ENCODE data around the gene CASZ1. TPM values are rescaled to one million over a fixed set of nuclear protein-coding genes. Genes with fewer than 3 reads are reported as not detected.

CASZ1 gene
- total RNA-seq, 1 donor from 2014 or later = 4.8 TPM

DNA sequence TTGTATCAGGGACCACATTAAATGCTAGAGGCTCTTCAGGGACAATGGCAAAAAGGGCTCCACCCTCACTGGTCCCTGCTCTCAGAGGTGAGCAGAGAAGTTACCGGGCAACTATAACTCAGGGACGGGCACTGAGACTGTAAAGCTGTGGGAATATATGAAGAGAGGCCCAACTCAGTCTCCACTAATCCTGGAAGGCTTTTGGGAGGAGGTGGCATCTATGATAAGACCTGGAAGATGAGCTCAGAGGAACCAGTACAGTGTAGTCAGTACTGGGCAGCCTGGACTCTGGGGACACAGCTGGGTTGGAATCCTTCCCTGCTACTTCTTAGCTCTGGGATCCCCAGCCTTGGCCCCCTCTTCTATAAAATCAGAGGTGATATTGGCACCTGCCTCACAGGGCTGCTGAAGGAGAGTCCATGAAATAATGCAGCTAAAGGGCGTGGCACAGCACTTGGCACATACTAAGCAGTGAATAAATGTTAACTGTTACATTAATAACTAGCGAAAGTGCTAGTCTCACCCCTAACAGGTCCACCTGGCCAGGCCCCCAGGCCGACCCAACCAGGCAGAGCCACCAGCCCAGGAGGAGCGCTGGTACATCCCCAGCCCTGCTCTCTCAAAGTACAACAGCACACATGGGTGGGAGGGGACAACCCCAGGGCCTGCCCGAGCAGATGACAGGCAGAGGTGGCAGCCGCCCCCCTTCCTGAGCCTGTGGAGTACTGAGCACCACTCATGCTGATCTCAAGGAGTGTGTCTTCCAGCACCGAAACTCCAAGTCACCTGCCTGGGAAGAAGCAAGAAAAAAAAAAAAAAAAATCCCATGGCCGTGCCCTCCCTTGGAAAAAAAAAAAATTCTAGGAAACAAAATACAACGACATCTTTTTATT is 62.7 kb downstream of the CASZ1 start:
- DNase-seq (ENCODE audit: low spot score) = no peak
- no peak for ATAC-seq

DNA sequence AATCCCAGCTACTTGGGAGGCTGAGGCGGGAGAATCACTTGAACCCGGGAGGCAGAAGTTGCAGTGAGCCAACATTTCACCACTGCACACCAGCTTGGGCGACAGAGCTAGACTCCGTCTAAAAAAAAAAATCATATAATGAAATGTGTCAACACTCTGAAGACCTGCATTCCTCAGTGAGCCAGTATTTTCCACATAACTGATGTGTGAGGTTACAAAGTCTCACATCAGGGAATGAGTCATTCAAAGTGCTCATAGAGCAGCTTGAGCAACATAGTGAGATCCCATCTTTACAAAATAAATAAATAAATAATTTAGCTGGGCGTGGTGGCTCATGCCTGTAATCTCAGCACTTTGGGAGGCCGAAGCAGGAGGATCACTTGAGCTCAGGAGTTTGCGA is 65.5 kb downstream of the CASZ1 start:
- no peak for DNase-seq (ENCODE audit: low spot score)
- no peak for ATAC-seq

DNA sequence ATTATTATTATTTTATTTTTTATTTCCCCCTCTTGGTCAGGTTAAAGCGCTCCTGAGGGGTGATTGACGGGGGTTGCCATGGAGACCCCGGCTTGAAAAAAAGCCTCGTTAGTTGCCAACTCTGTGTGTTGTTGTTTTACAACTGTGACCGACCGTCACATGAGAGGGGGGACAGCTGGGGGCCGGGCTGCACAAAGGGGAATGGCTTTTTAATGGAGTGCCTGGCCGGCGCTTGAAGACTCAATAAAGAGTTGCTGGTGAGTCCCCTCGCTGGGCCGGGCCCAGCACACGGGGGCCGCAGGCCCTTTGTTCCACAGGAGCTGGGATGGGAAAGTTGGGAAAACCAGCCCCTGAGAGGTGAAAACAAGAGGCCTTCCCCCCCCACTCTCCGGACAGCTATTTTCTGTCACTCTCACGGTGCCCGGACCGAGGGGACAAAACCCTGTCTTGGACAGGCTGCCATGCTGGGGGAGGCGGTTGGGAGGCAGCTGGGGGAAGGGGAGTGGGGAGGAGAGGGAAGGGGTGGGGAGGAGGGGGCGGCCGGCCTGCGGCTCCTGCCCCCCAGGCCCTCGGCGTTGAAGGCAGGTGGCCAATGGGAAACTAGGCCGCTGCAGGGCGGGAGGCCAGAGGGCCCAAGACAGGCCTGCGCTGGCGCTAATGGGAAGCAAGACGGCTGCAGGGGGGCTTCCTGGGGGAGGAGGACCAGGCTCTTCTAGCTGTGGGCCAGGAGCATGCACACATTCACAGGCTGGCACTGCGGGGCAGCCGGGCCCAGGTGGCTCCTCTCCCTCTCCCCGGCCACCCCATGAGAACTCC is 67.6 kb downstream of the CASZ1 start:
- DNase-seq (ENCODE audit: low spot score) = no peak

GRCh38 chr1:10727751-10728232 is 68.7 kb downstream of the CASZ1 start:
- DNase-seq (ENCODE audit: low spot score) = peak; percentile 77
- ATAC-seq = peak; percentile 55

More for the DNA sequence above, 67.6 kb downstream of the CASZ1 start:
- ATAC-seq = no peak

- DNase-seq (ENCODE audit: low spot score) (peak; percentile 58), ATAC-seq (peak; percentile 3)
These were observed 70.1 kb downstream of the CASZ1 start for GRCh38 chr1:10726355-10726754.

DNA sequence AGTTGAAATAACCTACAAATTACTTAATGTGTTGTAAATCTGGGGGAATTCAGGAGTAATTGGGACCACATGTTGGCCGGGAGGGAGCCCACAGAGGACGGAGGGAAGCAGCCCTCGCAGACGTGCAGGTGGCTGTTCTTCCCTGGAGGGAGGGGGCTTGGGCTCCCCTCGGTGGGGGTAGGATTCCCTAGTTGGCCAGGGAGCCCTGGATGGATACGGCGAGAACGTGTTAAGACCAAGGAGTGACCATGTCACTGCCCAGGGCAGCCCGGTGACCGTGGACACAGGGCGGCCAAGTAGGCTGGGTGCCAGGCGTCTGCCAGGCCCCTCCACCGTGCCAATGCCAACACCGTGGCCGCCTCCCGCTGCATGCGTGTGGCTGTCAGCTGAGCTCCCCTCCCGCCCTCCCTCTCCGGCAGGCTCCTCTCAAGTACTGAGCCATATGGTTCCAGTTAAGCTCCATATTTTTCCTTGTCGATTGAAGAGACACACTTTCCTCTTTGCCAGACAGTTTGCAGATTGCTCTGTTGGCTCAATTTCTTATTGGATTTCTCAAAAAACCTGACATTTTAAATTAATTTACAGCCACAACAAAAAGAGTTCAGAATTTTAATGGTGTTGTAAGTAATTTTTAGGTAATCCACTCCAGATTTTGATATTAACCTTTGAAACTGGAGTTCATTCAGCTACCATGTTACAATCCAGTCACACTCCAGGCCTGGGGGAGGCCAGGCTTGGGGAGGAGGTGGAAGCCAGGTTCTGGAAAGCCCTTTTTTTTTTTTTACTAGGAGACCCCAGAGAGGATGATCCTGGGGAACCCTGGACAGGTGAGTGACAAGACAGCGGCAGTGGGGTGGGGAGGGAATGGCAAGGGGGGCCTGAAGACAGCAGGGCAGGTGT is 71.2 kb downstream of the CASZ1 start:
- peak; percentile 84 for ATAC-seq
- DNase-seq (ENCODE audit: low spot score) = peak; percentile 88

DNA sequence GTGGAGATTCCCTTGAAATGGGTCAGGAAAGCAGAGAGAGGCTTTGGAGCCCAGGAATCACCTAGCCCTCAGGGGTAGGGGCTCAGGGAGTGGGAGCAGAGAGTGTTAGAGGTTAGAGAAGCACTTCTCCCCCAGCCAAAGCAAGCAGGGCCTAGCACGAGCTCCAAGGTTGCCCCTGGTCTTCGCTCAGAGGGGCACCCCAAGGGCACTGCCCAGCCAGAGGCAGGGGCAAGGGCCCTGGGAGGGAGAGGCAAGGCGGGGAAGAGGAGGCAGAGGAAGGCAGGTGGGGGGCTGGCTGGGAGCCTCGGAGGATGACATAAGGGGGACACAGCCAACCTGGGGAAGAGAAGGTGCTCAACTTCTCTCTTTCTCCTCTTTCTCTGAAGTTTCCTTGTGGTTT is 71.9 kb downstream of the CASZ1 start:
- DNase-seq (ENCODE audit: low spot score) (no peak), ATAC-seq (no peak)

DNA sequence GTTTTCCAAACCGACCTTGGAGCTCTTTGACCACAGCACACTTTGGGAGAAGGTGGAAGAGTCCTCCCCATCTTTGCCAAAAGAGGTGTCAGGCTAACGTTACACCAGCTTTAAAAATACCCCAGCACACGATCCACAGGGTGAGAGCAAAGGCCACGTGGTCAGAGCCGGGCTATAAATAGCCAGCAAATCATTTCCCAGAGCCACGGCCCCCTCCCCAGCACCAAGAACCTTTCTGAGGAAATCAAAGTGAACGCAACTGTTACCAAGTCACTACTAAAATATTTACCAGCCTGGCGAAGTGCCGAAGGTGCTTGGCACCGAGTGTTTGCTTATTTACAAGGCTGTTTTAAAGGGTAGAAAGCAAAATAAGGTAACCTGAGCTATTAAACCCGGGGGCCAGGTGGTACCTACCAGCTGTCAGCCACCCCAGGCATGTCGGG is 72.4 kb downstream of the CASZ1 start:
- DNase-seq (ENCODE audit: low spot score) (no peak), ATAC-seq (peak; percentile 7)

DNA sequence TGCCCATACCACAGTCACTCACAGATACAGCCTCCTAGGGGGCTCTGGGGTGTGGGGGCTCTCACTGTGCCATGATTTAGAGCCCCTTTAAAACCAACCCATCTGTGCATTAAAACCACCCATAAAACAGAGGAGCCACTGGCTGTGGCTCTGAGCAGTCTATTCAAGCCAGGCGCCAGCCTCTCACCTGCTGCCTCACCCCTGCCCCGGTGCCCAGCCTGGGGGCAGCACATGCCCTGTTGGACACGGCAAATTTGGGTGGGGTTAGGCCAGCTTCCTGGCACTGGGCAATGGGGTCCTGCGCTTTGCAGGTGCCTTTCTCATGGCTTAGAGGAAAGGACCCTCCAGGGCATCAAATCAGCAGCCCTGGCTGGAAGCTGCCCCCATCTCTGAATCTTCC is 73.1 kb downstream of the CASZ1 start:
- DNase-seq (ENCODE audit: low spot score) (no peak), ATAC-seq (no peak)

- DNase-seq (ENCODE audit: low spot score) (no peak), ATAC-seq (no peak)
These were observed 73.6 kb downstream of the CASZ1 start for GRCh38 chr1:10722803-10723202.

DNA sequence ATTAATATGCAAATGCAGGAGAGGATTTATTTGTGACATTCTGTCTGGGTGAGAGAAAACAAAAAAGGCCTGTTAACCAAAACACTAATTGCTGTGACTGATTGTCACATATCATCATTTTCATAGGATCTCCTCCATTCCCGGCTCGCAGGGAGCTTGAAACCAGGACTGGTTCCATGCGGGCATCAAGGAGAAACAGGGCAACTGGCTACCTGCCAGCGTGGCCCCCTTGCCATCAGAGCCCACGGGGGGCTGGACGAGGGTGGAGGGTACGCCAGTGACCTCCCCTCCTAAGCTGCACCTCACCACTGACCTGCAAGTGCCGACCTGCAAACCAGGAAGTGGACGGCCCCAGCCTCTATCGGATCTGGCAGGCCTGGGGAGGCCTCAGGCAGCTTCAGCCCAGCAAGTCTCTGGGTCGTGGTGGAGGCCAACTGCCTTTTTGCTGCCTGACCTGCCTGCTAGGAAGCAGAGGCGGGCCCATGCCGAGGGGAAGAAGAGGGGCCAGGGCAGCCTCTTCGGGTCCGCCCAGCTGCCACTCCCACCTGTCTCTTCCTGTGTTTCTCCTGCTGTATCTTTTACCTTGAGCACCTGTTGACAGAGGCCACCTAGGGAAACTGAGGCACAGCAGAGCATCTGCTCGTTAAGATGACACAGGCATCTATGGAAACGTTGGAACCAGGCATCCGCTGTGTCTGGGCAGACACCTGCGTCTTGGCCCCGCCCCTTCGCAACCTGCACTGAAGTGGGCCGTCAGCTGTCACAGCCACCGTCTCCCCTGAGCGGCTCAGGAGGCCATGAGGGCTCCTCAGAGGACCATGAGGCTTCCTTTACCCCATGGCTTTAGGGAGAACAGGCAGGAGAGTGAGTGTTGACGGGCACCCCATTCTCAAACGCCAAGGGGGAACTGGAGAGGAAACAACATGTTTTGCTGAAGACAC is 74.8 kb downstream of the CASZ1 start:
- no peak for ATAC-seq
- DNase-seq (ENCODE audit: low spot score) = no peak

DNA sequence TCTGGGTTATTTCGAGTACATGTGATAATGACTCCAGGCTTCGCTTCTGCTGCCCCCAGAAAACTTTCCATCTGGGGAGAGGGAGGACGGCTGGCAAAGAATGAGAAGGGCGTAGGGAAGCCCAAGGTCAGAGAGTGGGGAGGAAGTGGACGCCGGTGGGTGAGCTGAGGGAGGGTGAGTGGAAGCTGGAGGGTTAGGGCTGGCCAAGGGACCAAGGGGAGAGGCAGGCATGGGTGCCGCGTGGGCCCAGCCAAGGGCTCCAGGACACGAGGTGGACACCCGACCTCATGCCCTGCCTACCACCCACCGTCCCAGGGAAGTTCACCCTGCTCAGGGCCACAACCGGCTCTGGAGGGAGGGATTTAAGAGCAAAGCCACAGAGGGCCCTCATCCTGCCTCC is 75.8 kb downstream of the CASZ1 start:
- no peak for ATAC-seq
- no peak for DNase-seq (ENCODE audit: low spot score)

DNA sequence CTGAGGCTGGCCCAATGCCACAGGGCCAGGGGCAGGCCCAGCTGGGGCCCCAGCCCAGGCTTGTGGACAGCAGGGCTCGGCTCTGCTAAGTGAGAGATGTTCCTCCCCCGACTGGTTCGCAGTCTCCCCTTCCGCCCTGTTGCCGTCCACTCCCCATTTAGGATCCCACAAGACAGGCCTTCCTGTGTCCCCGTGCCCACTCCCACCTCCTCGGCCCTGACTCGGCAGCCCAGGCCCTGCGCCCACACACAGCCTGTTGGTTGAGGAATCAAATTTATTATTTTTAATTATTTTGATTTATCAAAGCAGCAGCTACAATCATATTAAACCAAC is 78.4 kb downstream of the CASZ1 start:
- DNase-seq (ENCODE audit: low spot score) (no peak), ATAC-seq (no peak)

DNA sequence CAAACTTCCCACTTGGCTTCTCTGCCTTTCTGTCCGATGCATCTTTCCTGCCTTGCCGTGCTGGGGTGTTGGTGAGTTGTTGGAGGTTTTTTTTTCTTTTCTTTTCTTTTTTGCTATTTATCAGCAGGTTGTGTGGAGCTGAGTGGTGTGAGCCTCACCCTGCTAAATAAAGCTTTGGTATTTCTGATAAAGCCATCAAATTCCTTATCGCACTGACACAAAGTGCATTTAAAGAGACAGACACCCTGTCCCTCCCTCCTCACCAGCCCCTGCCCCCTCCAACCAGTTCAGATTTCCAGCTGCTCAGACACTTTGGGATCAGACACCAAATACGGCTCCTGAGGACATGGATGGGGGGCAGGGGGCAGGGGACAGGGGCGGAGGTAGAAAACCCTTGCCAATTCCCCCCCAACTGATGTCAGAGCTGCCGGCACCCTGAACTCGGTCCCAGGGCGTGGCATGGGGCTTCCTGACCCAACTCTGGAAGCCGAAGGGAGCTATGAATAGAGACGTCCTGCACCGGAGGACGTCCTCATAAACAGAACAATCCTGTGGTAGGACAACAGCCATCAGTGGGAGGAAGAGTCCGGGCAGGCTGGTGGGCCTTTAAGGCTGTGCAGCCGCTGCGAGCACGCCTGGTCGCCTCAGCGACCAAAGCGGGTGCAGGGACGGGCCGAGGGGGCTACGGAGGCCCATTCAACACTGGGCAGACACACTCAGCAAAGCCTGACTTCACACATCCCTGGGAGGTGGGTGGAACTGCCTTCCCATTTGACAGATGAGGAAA is 79.0 kb downstream of the CASZ1 start:
- ATAC-seq (no peak), DNase-seq (ENCODE audit: low spot score) (no peak)

GRCh38 chr1:10716840-10717239 is 79.6 kb downstream of the CASZ1 start:
- DNase-seq (ENCODE audit: low spot score) (no peak), ATAC-seq (no peak)

- no peak for DNase-seq (ENCODE audit: low spot score)
- peak; percentile 46 for ATAC-seq
These were observed 81.9 kb downstream of the CASZ1 start for GRCh38 chr1:10714337-10715114.

DNA sequence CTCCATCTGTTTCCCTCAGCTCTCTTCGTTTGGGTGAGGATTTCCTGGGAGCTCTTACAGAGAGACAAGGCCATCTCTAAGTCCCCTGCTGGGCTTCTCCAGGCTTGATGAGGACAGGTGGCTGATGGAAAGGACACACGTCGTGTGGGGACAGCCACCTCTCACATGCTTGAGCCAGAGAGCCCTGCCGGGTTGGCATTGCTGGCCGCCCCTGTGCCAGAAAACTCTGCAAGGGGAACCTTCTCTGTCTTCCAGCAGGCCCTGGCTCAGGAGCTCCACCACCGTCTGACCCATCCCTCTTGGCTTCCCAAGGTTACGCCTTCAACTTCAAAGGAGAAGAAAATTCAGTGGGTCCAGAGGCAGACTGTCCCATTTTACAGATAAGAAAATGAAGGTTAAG is 82.8 kb downstream of the CASZ1 start:
- no peak for DNase-seq (ENCODE audit: low spot score)
- no peak for ATAC-seq
